ENCODE measurements around the gene L3MBTL4. TPM values are rescaled to one million over a fixed set of nuclear protein-coding genes. Genes with fewer than 3 reads are reported as not detected.

L3MBTL4 gene
- total RNA-seq, 1 experiment from 2014 or later: 0.87 TPM

DNA sequence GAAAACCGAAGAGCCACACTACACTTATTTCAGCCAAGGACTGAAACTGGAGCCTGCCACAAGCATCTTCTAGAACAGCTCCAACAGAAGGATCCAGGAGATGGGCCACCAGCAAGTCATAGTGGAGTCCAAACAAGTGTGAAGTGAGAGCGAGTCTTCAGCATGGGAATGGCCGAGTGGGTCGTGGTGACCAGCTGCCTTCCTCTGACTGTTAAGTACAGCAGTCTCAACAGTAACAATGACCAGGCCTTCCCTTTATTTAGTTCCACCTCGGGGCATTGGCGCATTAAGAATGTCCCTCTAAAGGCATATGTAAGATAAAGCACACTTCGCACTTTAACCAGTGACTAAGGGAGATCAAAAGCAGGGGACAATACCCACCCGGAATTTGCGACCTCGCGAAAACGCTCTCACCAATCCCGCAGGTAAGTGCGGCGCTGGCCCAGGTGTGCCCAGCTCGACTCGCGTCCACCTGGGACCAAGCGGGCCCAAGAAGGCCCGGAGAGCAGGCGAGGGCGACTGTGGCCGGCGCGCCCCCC, 1.1 kb downstream of the L3MBTL4 start:
- Histone ChIP-seq H3K36me3 (ENCODE audit: control insufficient read depth, insufficient read depth, low read length) (no peaks in the 10 kb centered on the region), H3K27ac (ENCODE audit: low read length) (no peak overlapping the region), H3K4me3 (ENCODE audit: low read depth in 2 of 2, low read length in 2 of 2) (peak overlapping the region in 1 of 2 experiments; percentile 36; a peak in 3 of 4 replicates), H3K9me3 (ENCODE audit: control insufficient read depth, insufficient read depth, low read depth, low read length) (no peaks in the 10 kb centered on the region), H3K4me1 (ENCODE audit: control insufficient read depth, insufficient read depth, low read length) (no peaks in the 10 kb centered on the region), H3K27me3 (ENCODE audit: control insufficient read depth, insufficient read depth, low read length) (peaks cover 7% of the 10 kb centered on the region)
- BruUV-seq (replicated peaks): no TSS peak
- POLR2A ChIA-PET: no interaction called here
- ATAC-seq (0 out of 2 replicates have a peak, but pooled peaks have one; percentile 10), DNase-seq (ENCODE audit: low read depth, low spot score) (no peak)
- no peak for TF ChIP-seq SIN3A (IDR thresholded peaks at IDR 0.05; ENCODE audit: borderline replicate concordance, insufficient read depth, low read depth, low read length)
- TF ChIP-seq, protein P1, sequence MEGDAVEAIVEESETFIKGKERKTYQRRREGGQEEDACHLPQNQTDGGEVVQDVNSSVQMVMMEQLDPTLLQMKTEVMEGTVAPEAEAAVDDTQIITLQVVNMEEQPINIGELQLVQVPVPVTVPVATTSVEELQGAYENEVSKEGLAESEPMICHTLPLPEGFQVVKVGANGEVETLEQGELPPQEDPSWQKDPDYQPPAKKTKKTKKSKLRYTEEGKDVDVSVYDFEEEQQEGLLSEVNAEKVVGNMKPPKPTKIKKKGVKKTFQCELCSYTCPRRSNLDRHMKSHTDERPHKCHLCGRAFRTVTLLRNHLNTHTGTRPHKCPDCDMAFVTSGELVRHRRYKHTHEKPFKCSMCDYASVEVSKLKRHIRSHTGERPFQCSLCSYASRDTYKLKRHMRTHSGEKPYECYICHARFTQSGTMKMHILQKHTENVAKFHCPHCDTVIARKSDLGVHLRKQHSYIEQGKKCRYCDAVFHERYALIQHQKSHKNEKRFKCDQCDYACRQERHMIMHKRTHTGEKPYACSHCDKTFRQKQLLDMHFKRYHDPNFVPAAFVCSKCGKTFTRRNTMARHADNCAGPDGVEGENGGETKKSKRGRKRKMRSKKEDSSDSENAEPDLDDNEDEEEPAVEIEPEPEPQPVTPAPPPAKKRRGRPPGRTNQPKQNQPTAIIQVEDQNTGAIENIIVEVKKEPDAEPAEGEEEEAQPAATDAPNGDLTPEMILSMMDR (IDR thresholded peaks at IDR 0.05): no peak
- no peak for TF ChIP-seq TCF7L2 (IDR thresholded peaks at IDR 0.05; ENCODE audit: low read depth, low read length)
- no peak for TF ChIP-seq POLR2AphosphoS5 (IDR thresholded peaks at IDR 0.05; ENCODE audit: low read depth, low read length)
- TF ChIP-seq, protein P2, sequence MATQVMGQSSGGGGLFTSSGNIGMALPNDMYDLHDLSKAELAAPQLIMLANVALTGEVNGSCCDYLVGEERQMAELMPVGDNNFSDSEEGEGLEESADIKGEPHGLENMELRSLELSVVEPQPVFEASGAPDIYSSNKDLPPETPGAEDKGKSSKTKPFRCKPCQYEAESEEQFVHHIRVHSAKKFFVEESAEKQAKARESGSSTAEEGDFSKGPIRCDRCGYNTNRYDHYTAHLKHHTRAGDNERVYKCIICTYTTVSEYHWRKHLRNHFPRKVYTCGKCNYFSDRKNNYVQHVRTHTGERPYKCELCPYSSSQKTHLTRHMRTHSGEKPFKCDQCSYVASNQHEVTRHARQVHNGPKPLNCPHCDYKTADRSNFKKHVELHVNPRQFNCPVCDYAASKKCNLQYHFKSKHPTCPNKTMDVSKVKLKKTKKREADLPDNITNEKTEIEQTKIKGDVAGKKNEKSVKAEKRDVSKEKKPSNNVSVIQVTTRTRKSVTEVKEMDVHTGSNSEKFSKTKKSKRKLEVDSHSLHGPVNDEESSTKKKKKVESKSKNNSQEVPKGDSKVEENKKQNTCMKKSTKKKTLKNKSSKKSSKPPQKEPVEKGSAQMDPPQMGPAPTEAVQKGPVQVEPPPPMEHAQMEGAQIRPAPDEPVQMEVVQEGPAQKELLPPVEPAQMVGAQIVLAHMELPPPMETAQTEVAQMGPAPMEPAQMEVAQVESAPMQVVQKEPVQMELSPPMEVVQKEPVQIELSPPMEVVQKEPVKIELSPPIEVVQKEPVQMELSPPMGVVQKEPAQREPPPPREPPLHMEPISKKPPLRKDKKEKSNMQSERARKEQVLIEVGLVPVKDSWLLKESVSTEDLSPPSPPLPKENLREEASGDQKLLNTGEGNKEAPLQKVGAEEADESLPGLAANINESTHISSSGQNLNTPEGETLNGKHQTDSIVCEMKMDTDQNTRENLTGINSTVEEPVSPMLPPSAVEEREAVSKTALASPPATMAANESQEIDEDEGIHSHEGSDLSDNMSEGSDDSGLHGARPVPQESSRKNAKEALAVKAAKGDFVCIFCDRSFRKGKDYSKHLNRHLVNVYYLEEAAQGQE (IDR thresholded peaks at IDR 0.05; ENCODE audit: insufficient read depth in 1 of 2, low read depth in 2 of 2, low read length in 1 of 2): no peak
- intact Hi-C loops (cut with micrococcal nuclease; ENCODE audit: unreplicated experiment): no loop called here
- in situ Hi-C loops (cut with HindIII; ENCODE audit: low pct_unique_long_range_greater_than_20kb, low sequenced_read_pairs): no loop called here
- CTCF ChIA-PET: no interaction called here

DNA sequence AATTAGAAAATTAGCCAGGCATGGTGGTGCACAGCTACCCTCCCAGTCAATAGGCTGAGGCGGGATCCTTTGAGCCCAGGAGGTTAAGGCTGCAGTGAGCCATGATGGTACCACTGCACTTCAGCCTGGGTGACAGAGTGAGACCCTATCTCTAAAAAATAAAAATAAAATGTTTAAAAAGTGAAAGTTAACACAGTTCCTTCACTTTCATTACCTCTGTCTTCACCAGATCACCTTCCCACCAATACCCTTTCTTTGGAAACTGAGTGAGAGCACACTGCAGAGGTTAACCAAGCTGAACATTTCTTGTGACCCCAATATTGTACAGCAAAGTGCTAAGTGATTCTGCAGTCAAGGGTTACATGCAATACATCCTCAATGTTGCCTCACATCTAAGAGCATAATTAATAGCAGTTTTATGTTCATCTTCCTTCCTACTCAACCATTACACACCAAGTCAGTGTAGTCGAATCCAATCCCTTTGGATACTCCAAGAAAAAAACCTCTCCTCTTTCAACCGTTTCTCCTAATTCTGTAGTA, 1.7 kb downstream of the L3MBTL4 start:
- DNase-seq (ENCODE audit: low read depth, low spot score): no peak
- H3K27me3 ChIP-seq (ENCODE audit: control insufficient read depth, insufficient read depth, low read length): peaks cover 7% of the 10 kb centered on the region
- ATAC-seq: no peak
- no peaks in the 10 kb centered on the region for H3K4me1 ChIP-seq (ENCODE audit: control insufficient read depth, insufficient read depth, low read length)
- intact Hi-C loops (cut with micrococcal nuclease; ENCODE audit: unreplicated experiment) (no loop called here), in situ Hi-C loops (cut with HindIII; ENCODE audit: low pct_unique_long_range_greater_than_20kb, low sequenced_read_pairs) (no loop called here)
- no peaks in the 10 kb centered on the region for H3K9me3 ChIP-seq (ENCODE audit: control insufficient read depth, insufficient read depth, low read depth, low read length)
- TF ChIP-seq, protein P2 (IDR thresholded peaks at IDR 0.05; ENCODE audit: insufficient read depth in 1 of 2, low read depth in 2 of 2, low read length in 1 of 2): no peak
- TF ChIP-seq, protein P1 (IDR thresholded peaks at IDR 0.05): no peak
- TF ChIP-seq SIN3A (IDR thresholded peaks at IDR 0.05; ENCODE audit: borderline replicate concordance, insufficient read depth, low read depth, low read length) (no peak), POLR2AphosphoS5 (IDR thresholded peaks at IDR 0.05; ENCODE audit: low read depth, low read length) (no peak), TCF7L2 (IDR thresholded peaks at IDR 0.05; ENCODE audit: low read depth, low read length) (no peak)
- no peak overlapping the region for H3K4me3 ChIP-seq (ENCODE audit: low read depth in 2 of 2, low read length in 2 of 2)
- H3K27ac ChIP-seq (ENCODE audit: low read length): no peak overlapping the region
- CTCF ChIA-PET: no interaction called here
- no peaks in the 10 kb centered on the region for H3K36me3 ChIP-seq (ENCODE audit: control insufficient read depth, insufficient read depth, low read length)
- POLR2A ChIA-PET: no interaction called here
- BruUV-seq (replicated peaks): no TSS peak

All from Panc1 (cell line).